A549 (cell line): Measurements from ENCODE around the gene PRDM12.

ENCODE experiments used
- EP300 ChIP-seq, 2 experiments: fragments of >200 bp; sonication (Bioruptor Twin); formaldehyde crosslinking; IDR thresholded peaks; 2 replicates in 1 of 2; 3 replicates in 1 of 2; pipeline ENCODE4 v1.6.1; 2016 to 2017
- NPAS2 ChIP-seq: fragments of 250-450 bp; sonication (Bioruptor Pico); IDR thresholded peaks from 2 replicates; pipeline ENCODE4 v1.8.0; 2022; ENCODE audit warnings: mild to moderate bottlenecking, moderate library complexity, borderline replicate concordance
- POLR2A ChIP-seq: IDR thresholded peaks from 2 replicates; pipeline ENCODE4 v1.6.1; 2012; ENCODE audit warnings: mild to moderate bottlenecking, low read length
- RCOR1 ChIP-seq: fragments of 150-350 bp; IDR thresholded peaks from 2 replicates; pipeline ENCODE4 v1.6.1; 2014; ENCODE audit warnings: antibody characterized with exemption, low read length, low read depth
- RFX5 ChIP-seq: fragments of 450-650 bp; IDR thresholded peaks from 2 replicates; pipeline ENCODE4 v1.7.1; 2014; ENCODE audit warnings: antibody characterized with exemption, mild to moderate bottlenecking, moderate library complexity
- TF ChIP-seq, protein P1 (sequence below): fragments of >200 bp; sonication (Bioruptor Twin); formaldehyde crosslinking; IDR thresholded peaks from 3 replicates; pipeline ENCODE4 v1.5.1; 2016
- TF ChIP-seq, protein P2 (sequence below): IDR thresholded peaks from 2 replicates; pipeline ENCODE4 v1.6.1; 2012

DNA sequence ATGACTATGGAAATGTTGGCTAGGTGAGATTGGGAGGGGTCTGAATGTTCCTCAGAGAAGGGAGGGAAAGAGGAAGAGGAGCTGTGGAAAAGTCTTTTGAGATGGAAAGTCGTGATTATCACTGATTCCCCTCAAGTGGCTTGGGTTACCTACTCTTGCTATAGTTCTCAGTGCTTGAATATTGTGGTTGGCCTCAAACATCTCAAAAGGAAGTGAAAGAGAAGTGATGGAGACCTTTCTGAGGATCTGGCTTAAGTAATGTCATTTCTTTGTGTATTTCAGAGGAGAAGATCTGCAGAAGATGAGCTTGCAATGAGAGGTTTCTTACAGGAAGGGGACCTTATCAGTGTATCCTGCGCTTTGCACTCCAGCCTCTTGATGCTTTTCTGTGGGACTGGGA is 34.7 kb downstream of the PRDM12 start:
- TF ChIP-seq RCOR1 (no peak), NPAS2 (CRISPR knock-in tag) (no peak), EP300 (IDR thresholded peaks at IDR 0.05) (no peak), RFX5 (no peak), POLR2A (no peak)
- TF ChIP-seq, protein P1, sequence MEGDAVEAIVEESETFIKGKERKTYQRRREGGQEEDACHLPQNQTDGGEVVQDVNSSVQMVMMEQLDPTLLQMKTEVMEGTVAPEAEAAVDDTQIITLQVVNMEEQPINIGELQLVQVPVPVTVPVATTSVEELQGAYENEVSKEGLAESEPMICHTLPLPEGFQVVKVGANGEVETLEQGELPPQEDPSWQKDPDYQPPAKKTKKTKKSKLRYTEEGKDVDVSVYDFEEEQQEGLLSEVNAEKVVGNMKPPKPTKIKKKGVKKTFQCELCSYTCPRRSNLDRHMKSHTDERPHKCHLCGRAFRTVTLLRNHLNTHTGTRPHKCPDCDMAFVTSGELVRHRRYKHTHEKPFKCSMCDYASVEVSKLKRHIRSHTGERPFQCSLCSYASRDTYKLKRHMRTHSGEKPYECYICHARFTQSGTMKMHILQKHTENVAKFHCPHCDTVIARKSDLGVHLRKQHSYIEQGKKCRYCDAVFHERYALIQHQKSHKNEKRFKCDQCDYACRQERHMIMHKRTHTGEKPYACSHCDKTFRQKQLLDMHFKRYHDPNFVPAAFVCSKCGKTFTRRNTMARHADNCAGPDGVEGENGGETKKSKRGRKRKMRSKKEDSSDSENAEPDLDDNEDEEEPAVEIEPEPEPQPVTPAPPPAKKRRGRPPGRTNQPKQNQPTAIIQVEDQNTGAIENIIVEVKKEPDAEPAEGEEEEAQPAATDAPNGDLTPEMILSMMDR, result no peak
- TF ChIP-seq, protein P2, sequence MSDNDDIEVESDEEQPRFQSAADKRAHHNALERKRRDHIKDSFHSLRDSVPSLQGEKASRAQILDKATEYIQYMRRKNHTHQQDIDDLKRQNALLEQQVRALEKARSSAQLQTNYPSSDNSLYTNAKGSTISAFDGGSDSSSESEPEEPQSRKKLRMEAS, result no peak
